ENCODE data around the gene SAMM50. TPM values are rescaled to one million over a fixed set of nuclear protein-coding genes. Genes with fewer than 3 reads are reported as not detected.
A peak's percentile ranks its signal among the peaks of the same experiment; 100 is the strongest.

SAMM50 gene
- total and polyA plus RNA-seq, 5 donors from 2014 or later, result 25.1 to 96.4 (median 75.6) TPM

GRCh38 chr22:43988116-43988820 lies 33.0 kb downstream of the SAMM50 start:
- H3K27ac ChIP-seq (ENCODE audit: insufficient read depth, low read length, poor library complexity, severe bottlenecking), result no peak overlapping the region
- no peak overlapping the region for H3K4me3 ChIP-seq (ENCODE audit: low read depth, low read length)
- Mint-ChIP-seq H3K27me3 (no peaks in the 10 kb centered on the region), H3K4me1 (peaks cover 2 to 9% (median 4%) of the 10 kb centered on the region in 4 donors), H3K27ac (no peak overlapping the region), H3K9me3 (no peaks in the 10 kb centered on the region), H3K4me3 (no peak overlapping the region), H3K36me3 (peaks cover 50% of the 10 kb centered on the region)
- H3K36me3 ChIP-seq (ENCODE audit: control insufficient read depth, insufficient read depth, low read length), result peaks cover 83% of the 10 kb centered on the region
- DNase-seq (no peak), ATAC-seq (ENCODE audit: low read depth in 2 of 2) (no peak)
- no peaks in the 10 kb centered on the region for H3K9me3 ChIP-seq (ENCODE audit: control insufficient read depth in 2 of 2, low read length in 2 of 2)
- no peaks in the 10 kb centered on the region for H3K4me1 ChIP-seq (ENCODE audit: control insufficient read depth, insufficient read depth, low read length, poor library complexity, severe bottlenecking)
- H3K27me3 ChIP-seq (ENCODE audit: control insufficient read depth, insufficient read depth, low read length), result no peaks in the 10 kb centered on the region

GRCh38 chr22:43988960-43989359 lies 33.7 kb downstream of the SAMM50 start:
- no peaks in the 10 kb centered on the region for H3K27me3 Mint-ChIP-seq
- Histone ChIP-seq H3K36me3 (ENCODE audit: control insufficient read depth, insufficient read depth, low read length) (peaks cover 76% of the 10 kb centered on the region), H3K9me3 (ENCODE audit: control insufficient read depth in 2 of 2, low read length in 2 of 2) (no peaks in the 10 kb centered on the region), H3K27ac (ENCODE audit: insufficient read depth, low read length, poor library complexity, severe bottlenecking) (no peak overlapping the region), H3K4me3 (ENCODE audit: low read depth, low read length) (no peak overlapping the region), H3K27me3 (ENCODE audit: control insufficient read depth, insufficient read depth, low read length) (no peaks in the 10 kb centered on the region), H3K4me1 (ENCODE audit: control insufficient read depth, insufficient read depth, low read length, poor library complexity, severe bottlenecking) (no peaks in the 10 kb centered on the region)
- H3K4me1 Mint-ChIP-seq, result peaks cover 5 to 12% (median 7%) of the 10 kb centered on the region in 4 donors
- no peak for DNase-seq
- no peak overlapping the region for H3K27ac Mint-ChIP-seq
- no peak overlapping the region for H3K4me3 Mint-ChIP-seq
- peaks cover 46% of the 10 kb centered on the region for H3K36me3 Mint-ChIP-seq
- no peak for ATAC-seq (ENCODE audit: low read depth in 2 of 2)
- H3K9me3 Mint-ChIP-seq, result no peaks in the 10 kb centered on the region

- H3K4me1 Mint-ChIP-seq, result peaks cover 6 to 16% (median 10%) of the 10 kb centered on the region in 4 donors
- Histone ChIP-seq H3K36me3 (ENCODE audit: control insufficient read depth, insufficient read depth, low read length) (peaks cover 69% of the 10 kb centered on the region), H3K4me3 (ENCODE audit: low read depth, low read length) (no peak overlapping the region), H3K27me3 (ENCODE audit: control insufficient read depth, insufficient read depth, low read length) (no peaks in the 10 kb centered on the region), H3K9me3 (ENCODE audit: control insufficient read depth in 2 of 2, low read length in 2 of 2) (no peaks in the 10 kb centered on the region), H3K4me1 (ENCODE audit: control insufficient read depth, insufficient read depth, low read length, poor library complexity, severe bottlenecking) (no peaks in the 10 kb centered on the region), H3K27ac (ENCODE audit: insufficient read depth, low read length, poor library complexity, severe bottlenecking) (no peak overlapping the region)
- H3K27me3 Mint-ChIP-seq, result no peaks in the 10 kb centered on the region
- H3K9me3 Mint-ChIP-seq, result no peaks in the 10 kb centered on the region
- ATAC-seq (ENCODE audit: low read depth in 2 of 2), result no peak
- H3K4me3 Mint-ChIP-seq, result no peak overlapping the region
- peaks cover 45% of the 10 kb centered on the region for H3K36me3 Mint-ChIP-seq
- DNase-seq, result no peak
- H3K27ac Mint-ChIP-seq, result no peak overlapping the region
Measured at GRCh38 chr22:43990044-43990443, 34.8 kb downstream of the SAMM50 start.

GRCh38 chr22:43991316-43992020 lies 36.2 kb downstream of the SAMM50 start:
- ATAC-seq (ENCODE audit: low read depth in 2 of 2), result no peak
- no peak for DNase-seq
- Histone ChIP-seq H3K9me3 (ENCODE audit: control insufficient read depth in 2 of 2, low read length in 2 of 2) (no peaks in the 10 kb centered on the region), H3K27me3 (ENCODE audit: control insufficient read depth, insufficient read depth, low read length) (no peaks in the 10 kb centered on the region), H3K4me1 (ENCODE audit: control insufficient read depth, insufficient read depth, low read length, poor library complexity, severe bottlenecking) (peaks cover 13% of the 10 kb centered on the region), H3K4me3 (ENCODE audit: low read depth, low read length) (no peak overlapping the region), H3K36me3 (ENCODE audit: control insufficient read depth, insufficient read depth, low read length) (peaks cover 56% of the 10 kb centered on the region), H3K27ac (ENCODE audit: insufficient read depth, low read length, poor library complexity, severe bottlenecking) (no peak overlapping the region)
- H3K9me3 Mint-ChIP-seq, result no peaks in the 10 kb centered on the region
- H3K27me3 Mint-ChIP-seq, result no peaks in the 10 kb centered on the region
- H3K36me3 Mint-ChIP-seq, result peaks cover 43% of the 10 kb centered on the region
- H3K4me1 Mint-ChIP-seq, result peaks cover 6 to 27% (median 20%) of the 10 kb centered on the region in 4 donors
- H3K4me3 Mint-ChIP-seq, result no peak overlapping the region
- no peak overlapping the region for H3K27ac Mint-ChIP-seq

GRCh38 chr22:43992331-43992821 lies 37.1 kb downstream of the SAMM50 start:
- Mint-ChIP-seq H3K4me3 (no peak overlapping the region), H3K9me3 (no peaks in the 10 kb centered on the region), H3K27ac (no peak overlapping the region), H3K4me1 (peaks cover 6 to 35% (median 24%) of the 10 kb centered on the region in 4 donors), H3K36me3 (peaks cover 37% of the 10 kb centered on the region), H3K27me3 (no peaks in the 10 kb centered on the region)
- Histone ChIP-seq H3K9me3 (ENCODE audit: control insufficient read depth in 2 of 2, low read length in 2 of 2) (no peaks in the 10 kb centered on the region), H3K4me3 (ENCODE audit: low read depth, low read length) (no peak overlapping the region), H3K27ac (ENCODE audit: insufficient read depth, low read length, poor library complexity, severe bottlenecking) (no peak overlapping the region), H3K4me1 (ENCODE audit: control insufficient read depth, insufficient read depth, low read length, poor library complexity, severe bottlenecking) (peaks cover 18% of the 10 kb centered on the region), H3K36me3 (ENCODE audit: control insufficient read depth, insufficient read depth, low read length) (peaks cover 46% of the 10 kb centered on the region), H3K27me3 (ENCODE audit: control insufficient read depth, insufficient read depth, low read length) (no peaks in the 10 kb centered on the region)
- DNase-seq, result no peak
- ATAC-seq (ENCODE audit: low read depth in 2 of 2), result no peak

- H3K27ac Mint-ChIP-seq, result peak overlapping the region in 2 of 3 donors; percentile 36 to 78
- DNase-seq (peak; percentile 35 to 74 (median 61)), ATAC-seq (ENCODE audit: low read depth in 2 of 2) (peak; percentile 59 to 64)
- H3K4me1 ChIP-seq (ENCODE audit: control insufficient read depth, insufficient read depth, low read length, poor library complexity, severe bottlenecking), result peaks cover 18% of the 10 kb centered on the region
- H3K4me3 ChIP-seq (ENCODE audit: low read depth, low read length), result no peak overlapping the region
- no peaks in the 10 kb centered on the region for H3K9me3 Mint-ChIP-seq
- peaks cover 37% of the 10 kb centered on the region for H3K36me3 Mint-ChIP-seq
- no peak overlapping the region for H3K27ac ChIP-seq (ENCODE audit: insufficient read depth, low read length, poor library complexity, severe bottlenecking)
- H3K4me1 Mint-ChIP-seq, result peaks cover 10 to 36% (median 23%) of the 10 kb centered on the region in 4 donors
- H3K27me3 ChIP-seq (ENCODE audit: control insufficient read depth, insufficient read depth, low read length), result no peaks in the 10 kb centered on the region
- H3K4me3 Mint-ChIP-seq, result peak overlapping the region in 3 of 4 donors; percentile 26 to 92 (median 58)
- H3K9me3 ChIP-seq (ENCODE audit: control insufficient read depth in 2 of 2, low read length in 2 of 2), result no peaks in the 10 kb centered on the region
- H3K36me3 ChIP-seq (ENCODE audit: control insufficient read depth, insufficient read depth, low read length), result peaks cover 44% of the 10 kb centered on the region
- H3K27me3 Mint-ChIP-seq, result no peaks in the 10 kb centered on the region
Measured at GRCh38 chr22:43993072-43993760, 38.0 kb downstream of the SAMM50 start.

- peak overlapping the region; percentile 36 to 87 (median 76) for H3K27ac Mint-ChIP-seq
- H3K27ac ChIP-seq (ENCODE audit: insufficient read depth, low read length, poor library complexity, severe bottlenecking), result no peak overlapping the region
- H3K4me3 ChIP-seq (ENCODE audit: low read depth, low read length), result no peak overlapping the region
- no peaks in the 10 kb centered on the region for H3K9me3 Mint-ChIP-seq
- no peaks in the 10 kb centered on the region for H3K27me3 Mint-ChIP-seq
- H3K36me3 ChIP-seq (ENCODE audit: control insufficient read depth, insufficient read depth, low read length), result peaks cover 44% of the 10 kb centered on the region
- H3K9me3 ChIP-seq (ENCODE audit: control insufficient read depth in 2 of 2, low read length in 2 of 2), result no peaks in the 10 kb centered on the region
- no peak for DNase-seq
- H3K27me3 ChIP-seq (ENCODE audit: control insufficient read depth, insufficient read depth, low read length), result no peaks in the 10 kb centered on the region
- ATAC-seq (ENCODE audit: low read depth in 2 of 2), result no peak
- H3K36me3 Mint-ChIP-seq, result peaks cover 45% of the 10 kb centered on the region
- H3K4me3 Mint-ChIP-seq, result peak overlapping the region in 3 of 4 donors; percentile 48 to 92 (median 69)
- H3K4me1 ChIP-seq (ENCODE audit: control insufficient read depth, insufficient read depth, low read length, poor library complexity, severe bottlenecking), result peaks cover 18% of the 10 kb centered on the region
- H3K4me1 Mint-ChIP-seq, result peaks cover 10 to 36% (median 23%) of the 10 kb centered on the region in 4 donors
Measured at GRCh38 chr22:43994006-43994405, 38.8 kb downstream of the SAMM50 start.
